A549 (cell line): ENCODE data around the gene ADAMTS2. TPM values are rescaled to one million over a fixed set of nuclear protein-coding genes. Genes with fewer than 3 reads are reported as not detected.

Experiments
- ATAC-seq, 2 experiments: fragments of 200-7000 bp in 1 of 2; fragments of >200 bp in 1 of 2; cut with Nextera tagmentation in 1 of 2; cut with Tn5 transposase in 1 of 2; 3 replicates each; pipeline versions ENCODE4 v1.8.0 to v1.9.1; 2018 to 2020; ENCODE audit warnings: mild to moderate bottlenecking in 1 of 2, moderate library complexity in 1 of 2
- CTCF ChIA-PET: fragments of 300-600 bp; sonication (Branson Sonifier 250); formaldehyde crosslinking; extraction: SDS; loops from one replicate; lab custom pipeline; 2021; ENCODE audit warnings: antibody characterized with exemption, inconsistent platforms; lab: Yijun Ruan, JAX
- POLR2A ChIA-PET: fragments of 350-600 bp; formaldehyde crosslinking; extraction: SDS; loops from one replicate; lab custom pipeline; 2021; ENCODE audit warnings: antibody characterized with exemption, inconsistent platforms; lab: Yijun Ruan, JAX
- DNase-seq, 2 experiments: peaks; one replicate each; pipeline versions ENCODE4 v3.0.0 to v3.0.0-alpha.2; 2011 to 2016; ENCODE audit warnings: low read depth in 1 of 2, low spot score in 1 of 2
- FAIRE-seq: peaks from 2 replicates; lab custom pipeline; 2011; peaks lifted over from hg19 to GRCh38; lab: Jason Lieb, UNC
- H3K27ac ChIP-seq, 2 experiments: fragments of >200 bp; sonication (Bioruptor Twin); formaldehyde crosslinking; 3 replicates each; pipeline ENCODE4 v1.5.1; 2016 to 2017
- H3K4me1 ChIP-seq: fragments of >200 bp; sonication (Bioruptor Twin); formaldehyde crosslinking; 3 replicates; pipeline ENCODE4 v1.6.1; 2016
- H3K4me2 ChIP-seq: fragments of >200 bp; sonication (Bioruptor Twin); formaldehyde crosslinking; 3 replicates; pipeline ENCODE4 v1.6.1; 2016
- H3K4me3 ChIP-seq: fragments of >200 bp; sonication (Bioruptor Twin); formaldehyde crosslinking; 3 replicates; pipeline ENCODE4 v1.5.1; 2016
- H3K9me3 ChIP-seq: fragments of >200 bp; sonication (Bioruptor Twin); formaldehyde crosslinking; 3 replicates; pipeline ENCODE4 v1.6.1; 2016
- BCL3 ChIP-seq: fragments of >200 bp; sonication (Bioruptor Twin); formaldehyde crosslinking; IDR thresholded peaks from 3 replicates; pipeline ENCODE4 v1.6.1; 2016
- BHLHE40 ChIP-seq: IDR thresholded peaks from 2 replicates; pipeline ENCODE4 v1.6.1; 2012; ENCODE audit warnings: low read depth, low read length, inconsistent platforms
- CBX2 ChIP-seq: fragments of 200-600 bp; sonication (generic); IDR thresholded peaks from 2 replicates; pipeline ENCODE4 v1.6.1; 2016; ENCODE audit warnings: low read depth, mild to moderate bottlenecking, borderline replicate concordance
- CHD2 ChIP-seq: fragments of 150-350 bp; IDR thresholded peaks from 2 replicates; pipeline ENCODE4 v1.6.1; 2014; ENCODE audit warnings: low read length; ENCODE audit not compliant: partially characterized antibody
- CTCF ChIP-seq: fragments of >200 bp; sonication (Bioruptor Twin); formaldehyde crosslinking; IDR thresholded peaks from 3 replicates; pipeline ENCODE4 v1.5.1; 2016
- E2F6 ChIP-seq: IDR thresholded peaks from 2 replicates; pipeline ENCODE4 v1.6.1; 2012; ENCODE audit warnings: low read depth, borderline replicate concordance
- FOSB ChIP-seq: fragments of 250-450 bp; sonication (Bioruptor Pico); IDR thresholded peaks from 2 replicates; pipeline ENCODE4 v1.5.0; 2020; ENCODE audit warnings: mild to moderate bottlenecking, moderate library complexity
- FOXS1 ChIP-seq: fragments of 250-450 bp; sonication (Bioruptor Pico); IDR thresholded peaks from 2 replicates; pipeline ENCODE4 v1.5.0; 2020; ENCODE audit warnings: mild to moderate bottlenecking, moderate library complexity
- GATA3 ChIP-seq: IDR thresholded peaks from 2 replicates; pipeline ENCODE4 v1.6.1; 2012; ENCODE audit warnings: borderline replicate concordance
- HDAC2 ChIP-seq: fragments of 200-600 bp; sonication (generic); IDR thresholded peaks from 2 replicates; pipeline ENCODE4 v1.6.1; 2016
- HES2 ChIP-seq: fragments of >200 bp; sonication (Bioruptor Twin); formaldehyde crosslinking; IDR thresholded peaks from 2 replicates; pipeline ENCODE4 v1.6.1; 2016
- HOXB5 ChIP-seq: fragments of 250-450 bp; sonication (Bioruptor Pico); IDR thresholded peaks from 2 replicates; pipeline ENCODE4 v1.5.0; 2020; ENCODE audit warnings: mild to moderate bottlenecking, moderate library complexity
- JUN ChIP-seq, 2 experiments: fragments of >200 bp; sonication (Bioruptor Twin); formaldehyde crosslinking; IDR thresholded peaks; 2 replicates in 1 of 2; 3 replicates in 1 of 2; pipeline ENCODE4 v1.6.1; 2016 to 2017
- KDM1A ChIP-seq: fragments of 200-600 bp; sonication (generic); IDR thresholded peaks from 2 replicates; pipeline ENCODE4 v1.6.1; 2016; ENCODE audit warnings: low read depth, mild to moderate bottlenecking
- MAX ChIP-seq: IDR thresholded peaks from 2 replicates; pipeline ENCODE4 v1.6.1; 2012
- NFE2L2 ChIP-seq: fragments of 150-350 bp; conservative IDR thresholded peaks from 2 replicates; pipeline ENCODE4 v1.6.1; 2014; ENCODE audit warnings: low read length
- POLR2AphosphoS2 ChIP-seq: conservative IDR thresholded peaks from 2 replicates; pipeline ENCODE4 v1.6.1; 2012; ENCODE audit warnings: low read length, improper control_type of control experiment, inconsistent platforms
- REST ChIP-seq: fragments of 200-600 bp; sonication (generic); IDR thresholded peaks from 2 replicates; pipeline ENCODE4 v1.6.1; 2016; ENCODE audit warnings: antibody characterized with exemption, mild to moderate bottlenecking, moderate library complexity
- RFX5 ChIP-seq: fragments of 450-650 bp; IDR thresholded peaks from 2 replicates; pipeline ENCODE4 v1.7.1; 2014; ENCODE audit warnings: antibody characterized with exemption, mild to moderate bottlenecking, moderate library complexity
- RNF2 ChIP-seq: fragments of 200-600 bp; sonication (generic); IDR thresholded peaks from 2 replicates; pipeline ENCODE4 v1.6.1; 2016; ENCODE audit warnings: low read depth, mild to moderate bottlenecking, antibody characterized with exemption, moderate library complexity, borderline replicate concordance
- SREBF2 ChIP-seq: fragments of 450-650 bp; IDR thresholded peaks from 2 replicates; pipeline ENCODE4 v1.6.1; 2014; ENCODE audit warnings: mild to moderate bottlenecking, moderate library complexity
- USF2 ChIP-seq: fragments of 450-650 bp; IDR thresholded peaks from 2 replicates; pipeline ENCODE4 v1.6.1; 2014; ENCODE audit warnings: antibody characterized with exemption
- ZFP36 ChIP-seq: fragments of 450-650 bp; IDR thresholded peaks from 2 replicates; pipeline ENCODE4 v1.6.1; 2014; ENCODE audit warnings: borderline replicate concordance; ENCODE audit not compliant: partially characterized antibody
- WGBS: methylation state at CpG from one replicate; pipeline ENCODE4 v1.1.6; 2017; ENCODE audit errors: missing lambda C conversion rate; 5-methylcytosine and 5-hydroxymethylcytosine counted together
- polyA plus RNA-seq, 4 experiments: library from polyadenylated mRNA; depleted of rRNA in 3 of 4; stranded (reverse); fragments of >200 nt; fragmentation: RNase III in 1 of 4; extraction: RNeasy Plus Mini Kit Qiagen cat#74134 plus additional on column Dnase treatment in 1 of 4; gene quantifications; 2 replicates in 3 of 4; 3 replicates in 1 of 4; pipeline ENCODE4 v1.2.3, GENCODE V29; 2011 to 2017

The ADAMTS2 gene
- polyA plus RNA-seq, 2 of the 4 experiments (the other 2 are of a cell fraction) = not detected

GRCh38 chr5:179348011-179348530, 2.8 kb upstream of the ADAMTS2 start:
- Histone ChIP-seq H3K4me3 (no peak overlapping the region), H3K9me3 (0 out of 3 replicates have a peak, but pooled peaks cover 2% of the 10 kb centered on the region), H3K4me2 (no peak overlapping the region), H3K27ac (no peak overlapping the region), H3K4me1 (peaks cover 7% of the 10 kb centered on the region; the same call in 1 of the 3 replicates)
- DNase-seq (no peak), ATAC-seq (no peak), FAIRE-seq (no peak)
- TF ChIP-seq CTCF (no peak), HES2 (no peak), REST (no peak), MAX (no peak), ZFP36 (no peak), SREBF2 (no peak), E2F6 (no peak), CBX2 (no peak), HOXB5 (CRISPR knock-in tag) (no peak), USF2 (no peak), RFX5 (no peak), BHLHE40 (no peak), CHD2 (no peak), POLR2AphosphoS2 (no peak), RNF2 (no peak), NFE2L2 (no peak), KDM1A (no peak)
- ChIA-PET POLR2A (no interaction called here), CTCF (no interaction called here)
- 18% methylated on average over 12 of the region's 15 CpGs for WGBS

- ATAC-seq (no peak), DNase-seq (no peak), FAIRE-seq (no peak)
- Histone ChIP-seq H3K4me2 (no peak overlapping the region), H3K4me1 (peaks cover 7% of the 10 kb centered on the region; the same call in 1 of the 3 replicates), H3K4me3 (no peak overlapping the region), H3K27ac (no peak overlapping the region), H3K9me3 (0 out of 3 replicates have a peak, but pooled peaks cover 2% of the 10 kb centered on the region)
- POLR2A ChIA-PET = no interaction called here
- 2% methylated on average over 2 of the region's 2 CpGs for WGBS
- CTCF ChIA-PET = no interaction called here
- no peak for TF ChIP-seq CBX2
- TF ChIP-seq BCL3 = no peak
- no peak for TF ChIP-seq NFE2L2
- TF ChIP-seq ZFP36 = no peak
- no peak for TF ChIP-seq HDAC2
- no peak for TF ChIP-seq FOXS1 (CRISPR knock-in tag)
- no peak for TF ChIP-seq FOSB (CRISPR knock-in tag)
- TF ChIP-seq GATA3 = no peak
- TF ChIP-seq JUN (IDR thresholded peaks at IDR 0.05) = no peak
- no peak for TF ChIP-seq REST
Observed at GRCh38 chr5:179347581-179347980, 2.3 kb upstream of the ADAMTS2 start.
